SW480 (cell line): ENCODE results near the gene ANKS4B.
"Not testable (repeated sequence)": the region's sequence is repeated elsewhere in the genome, so short reads cannot be mapped to it uniquely, and the experiment has no call there.

ENCODE experiments used
- DNase-seq: peaks from one replicate; pipeline ENCODE4 v3.0.0-alpha.2; 2016; ENCODE audit warnings: low spot score

The ANKS4B gene, protein sequence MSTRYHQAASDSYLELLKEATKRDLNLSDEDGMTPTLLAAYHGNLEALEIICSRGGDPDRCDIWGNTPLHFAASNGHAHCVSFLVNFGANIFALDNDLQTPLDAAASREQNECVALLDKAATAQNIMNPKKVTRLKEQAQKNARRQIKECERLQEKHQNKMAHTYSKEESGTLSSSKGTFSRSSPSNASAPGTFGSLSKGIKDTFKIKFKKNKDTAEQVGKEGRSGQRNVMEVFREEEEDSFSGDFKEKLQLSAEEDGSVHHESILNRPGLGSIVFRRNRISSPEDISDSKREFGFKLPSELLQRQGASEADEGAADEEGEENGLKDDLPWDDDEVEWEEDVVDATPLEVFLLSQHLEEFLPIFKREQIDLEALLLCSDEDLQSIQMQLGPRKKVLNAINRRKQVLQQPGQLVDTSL

GRCh38 chr16:21233521-21234150 is at the start of gene ANKS4B:
ANKS4B (plus strand) TSS chr16:21233699; CDS start chr16:21233738, 39 bp downstream.
- DNase-seq, result peak; percentile 13

DNA sequence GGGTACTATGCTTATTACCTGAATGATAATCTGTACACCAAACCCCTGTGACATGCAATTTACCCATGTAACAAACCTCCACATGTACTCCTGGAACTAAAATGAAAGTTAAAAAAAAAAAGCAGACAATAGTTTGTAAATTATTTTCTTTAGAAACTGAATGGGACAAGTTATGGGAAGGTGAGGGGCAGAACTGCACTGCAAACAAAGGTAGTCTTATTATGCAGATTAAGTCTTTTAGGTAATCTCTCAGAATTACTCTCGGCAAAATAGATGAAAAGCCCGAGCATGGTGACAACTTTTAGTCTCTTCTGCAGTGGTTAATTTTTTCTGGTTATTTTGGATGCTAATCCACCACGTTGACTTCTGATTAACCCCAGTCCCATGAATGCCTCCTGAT is 49.5 kb upstream of the ANKS4B start:
- DNase-seq, result no peak

- no peak for DNase-seq
Measured at GRCh38 chr16:21184834-21185233, 48.7 kb upstream of the ANKS4B start.

GRCh38 chr16:21185659-21186325 is 47.7 kb upstream of the ANKS4B start:
- DNase-seq, result no peak

DNA sequence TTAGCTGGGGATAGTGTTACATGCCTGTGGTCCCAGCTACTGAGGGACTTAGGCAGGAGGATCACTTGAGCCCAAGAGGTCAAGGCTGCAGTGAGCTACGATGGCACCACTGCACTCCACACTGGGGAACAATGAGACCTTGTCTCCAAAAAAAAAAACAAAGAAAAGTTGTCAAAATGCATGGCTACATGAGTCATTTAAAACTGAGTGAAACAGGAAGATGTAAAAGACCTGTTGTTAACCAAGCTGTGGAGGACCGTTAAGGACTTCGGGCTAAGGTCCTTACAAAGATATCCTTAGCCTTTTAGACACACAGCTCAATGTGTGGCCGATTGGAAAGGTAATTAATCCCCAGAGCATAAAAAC is 47.2 kb upstream of the ANKS4B start:
- no peak for DNase-seq

GRCh38 chr16:21189311-21189710 is 44.2 kb upstream of the ANKS4B start:
- DNase-seq, result no peak

GRCh38 chr16:21190013-21190412 is 43.5 kb upstream of the ANKS4B start:
- no peak for DNase-seq

DNA sequence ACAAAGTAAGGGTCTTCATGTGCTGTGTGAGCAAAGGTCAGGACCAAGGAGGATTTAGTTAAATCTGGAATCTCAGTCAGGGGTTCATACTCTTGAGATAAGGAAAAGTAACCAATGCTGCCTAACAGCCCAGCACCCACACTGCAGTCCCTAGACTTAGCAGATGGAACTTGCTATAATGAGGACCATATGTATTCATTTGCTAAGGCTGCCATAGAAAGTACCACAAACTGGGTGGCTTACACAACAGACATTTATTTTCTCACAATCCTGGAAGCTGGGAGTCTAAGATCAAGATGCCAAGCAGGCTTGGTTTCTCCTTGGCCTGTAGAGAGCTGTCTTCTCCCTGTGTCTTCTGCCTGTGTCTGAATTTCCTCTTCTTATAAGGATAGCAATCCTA is 42.9 kb upstream of the ANKS4B start:
- no peak for DNase-seq

GRCh38 chr16:21192991-21193390 is 40.5 kb upstream of the ANKS4B start:
- no peak for DNase-seq

- DNase-seq, result no peak
Measured at GRCh38 chr16:21194771-21195301, 38.7 kb upstream of the ANKS4B start.

DNA sequence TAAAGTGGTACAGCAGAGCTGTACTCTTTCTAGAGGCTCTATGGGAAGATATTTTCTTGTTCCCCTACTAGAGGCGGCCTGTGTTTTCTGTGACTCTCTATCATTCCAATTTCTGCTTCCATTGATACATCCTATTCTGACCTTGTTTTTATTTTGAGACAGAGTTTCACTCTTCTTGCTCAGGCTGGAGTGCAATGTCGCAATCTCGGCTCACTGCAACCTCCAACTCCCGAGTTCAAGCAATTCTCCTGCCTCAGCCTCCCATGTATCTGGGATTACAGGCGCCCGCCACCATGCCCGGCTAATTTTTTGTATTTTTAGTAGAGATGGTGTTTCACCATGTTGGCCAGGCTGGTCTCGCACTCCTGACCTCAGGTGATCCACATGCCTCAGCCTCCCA is 38.2 kb upstream of the ANKS4B start:
- not testable (repeated sequence) for DNase-seq

GRCh38 chr16:21197112-21197511 is 36.4 kb upstream of the ANKS4B start:
- DNase-seq, result no peak

DNA sequence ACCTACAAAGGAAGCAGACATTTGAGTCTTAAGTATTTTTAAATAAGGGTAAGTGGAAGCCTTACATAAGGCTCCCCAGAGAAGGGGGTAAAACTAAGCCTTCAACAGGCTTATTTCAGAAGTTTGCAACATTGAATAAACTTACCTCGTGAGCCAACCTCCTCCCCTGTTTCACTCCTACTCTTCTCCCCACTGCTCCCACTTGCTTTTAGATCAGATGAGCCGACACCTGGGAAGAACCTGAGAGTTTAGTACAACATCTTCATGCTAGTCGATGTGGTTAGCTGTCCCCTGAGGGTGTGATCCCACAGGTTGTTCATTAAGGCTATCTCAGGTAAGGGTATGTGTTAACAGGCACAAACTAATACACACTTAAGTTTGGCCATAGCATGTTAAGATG is 35.9 kb upstream of the ANKS4B start:
- DNase-seq, result no peak

GRCh38 chr16:21199607-21200218 is 33.8 kb upstream of the ANKS4B start:
- no peak for DNase-seq

GRCh38 chr16:21203155-21203797 is 30.2 kb upstream of the ANKS4B start:
- DNase-seq, result no peak

- no peak for DNase-seq
Measured at GRCh38 chr16:21205303-21205702, 28.2 kb upstream of the ANKS4B start.

GRCh38 chr16:21206550-21206949 is 26.9 kb upstream of the ANKS4B start:
- DNase-seq, result no peak

GRCh38 chr16:21208446-21209230 is 24.9 kb upstream of the ANKS4B start:
- no peak for DNase-seq

DNA sequence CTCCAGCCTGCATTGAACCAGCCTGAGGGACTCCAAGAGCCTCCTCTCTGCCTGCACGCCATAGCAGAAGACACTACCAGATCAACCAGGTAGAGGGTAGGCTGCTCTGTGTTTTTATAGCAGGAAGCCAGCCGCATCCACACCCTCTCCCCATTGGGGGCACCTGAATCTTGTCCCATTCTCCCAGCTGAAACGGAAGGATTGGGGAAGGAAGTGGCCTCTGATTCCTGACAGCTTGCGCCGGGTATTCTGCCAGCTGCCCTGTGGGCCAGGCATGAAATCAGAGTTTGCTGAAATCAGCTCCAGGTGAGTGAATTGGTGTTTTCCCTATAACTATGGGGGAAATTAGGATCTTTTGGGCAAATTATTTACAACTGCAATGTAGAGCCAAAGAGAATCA is 22.0 kb upstream of the ANKS4B start, which contains the start of gene ZP2:
Gene ZP2 (minus strand): TSS at position 89 of the 400 bp plus-strand sequence. CDS start 27 bp downstream, at position 62.
- DNase-seq, result no peak

DNA sequence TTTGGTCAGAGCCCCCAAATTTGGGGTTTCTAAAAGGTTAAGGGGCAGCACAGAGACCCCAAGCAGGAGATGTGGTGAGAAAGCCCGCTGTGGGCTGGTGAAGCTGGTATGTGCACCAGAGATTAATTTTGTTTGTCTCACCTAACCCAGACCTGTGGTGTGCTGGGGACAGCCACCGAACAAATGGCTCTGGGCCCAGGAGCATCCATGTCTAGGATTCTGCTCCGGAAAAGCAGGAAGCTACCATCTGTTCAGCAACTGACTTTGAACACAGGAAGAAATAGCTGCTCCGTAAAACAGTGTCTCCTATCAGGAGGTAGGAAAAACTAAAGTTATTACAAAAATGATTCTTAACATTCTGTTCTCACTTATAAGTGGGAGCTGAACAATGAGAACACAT is 19.4 kb upstream of the ANKS4B start:
- no peak for DNase-seq

GRCh38 chr16:21217121-21217520 is 16.4 kb upstream of the ANKS4B start:
- DNase-seq, result no peak
